ENCODE results near the gene AKAP13.

- no peak for TF ChIP-seq ZFP37 (tag by site-specific recombination; IDR thresholded peaks at IDR 0.05)
- TF ChIP-seq GLI4 (tag by site-specific recombination; IDR thresholded peaks at IDR 0.05) = no peak
- TF ChIP-seq TCF7L2 (IDR thresholded peaks at IDR 0.05; ENCODE audit: borderline replicate concordance, low read depth, low read length) = no peak
- no peak for TF ChIP-seq ZNF558 (tag by site-specific recombination; IDR thresholded peaks at IDR 0.05)
- no peak for TF ChIP-seq ZNF121 (tag by site-specific recombination; IDR thresholded peaks at IDR 0.05)
- no peak for TF ChIP-seq CTCF (tag by site-specific recombination; IDR thresholded peaks at IDR 0.05)
- no peak for TF ChIP-seq ZNF184 (tag by site-specific recombination; IDR thresholded peaks at IDR 0.05)
- TF ChIP-seq ZNF501 (tag by site-specific recombination; IDR thresholded peaks at IDR 0.05) = no peak
- TF ChIP-seq GLIS2 (tag by site-specific recombination; IDR thresholded peaks at IDR 0.05) = no peak
- TF ChIP-seq ZNF37A (tag by site-specific recombination; IDR thresholded peaks at IDR 0.05) = no peak
- TF ChIP-seq PRDM1 (tag by site-specific recombination; IDR thresholded peaks at IDR 0.05) = no peak
- no peak for TF ChIP-seq ZNF24 (tag by site-specific recombination; IDR thresholded peaks at IDR 0.05)
Observed at GRCh38 chr15:85336880-85337279, 43.5 kb upstream of the AKAP13 start.

All from HEK293 (cell line).